ENCODE results near the gene LARP4.

LARP4 gene

DNA sequence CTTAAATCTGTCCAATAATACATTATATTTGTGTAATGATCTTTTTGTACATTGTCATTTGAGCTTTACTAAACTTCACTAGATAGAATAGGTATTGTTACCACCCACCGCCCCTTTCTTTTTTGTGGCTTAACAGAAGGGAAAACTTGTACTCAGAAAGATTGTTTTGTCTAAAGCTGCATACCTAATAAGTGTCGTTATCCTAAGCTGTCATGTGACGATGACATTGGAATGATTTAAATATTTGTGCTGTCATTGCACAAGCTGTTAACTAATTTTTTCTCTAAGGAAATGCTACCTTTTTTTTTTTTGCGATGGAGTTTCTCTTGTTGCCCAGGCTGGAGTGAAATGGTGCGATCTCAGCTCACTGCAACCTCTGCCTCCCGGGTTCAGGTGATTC lies 107.7 kb downstream of the LARP4 start:
- TF ChIP-seq, protein P1, sequence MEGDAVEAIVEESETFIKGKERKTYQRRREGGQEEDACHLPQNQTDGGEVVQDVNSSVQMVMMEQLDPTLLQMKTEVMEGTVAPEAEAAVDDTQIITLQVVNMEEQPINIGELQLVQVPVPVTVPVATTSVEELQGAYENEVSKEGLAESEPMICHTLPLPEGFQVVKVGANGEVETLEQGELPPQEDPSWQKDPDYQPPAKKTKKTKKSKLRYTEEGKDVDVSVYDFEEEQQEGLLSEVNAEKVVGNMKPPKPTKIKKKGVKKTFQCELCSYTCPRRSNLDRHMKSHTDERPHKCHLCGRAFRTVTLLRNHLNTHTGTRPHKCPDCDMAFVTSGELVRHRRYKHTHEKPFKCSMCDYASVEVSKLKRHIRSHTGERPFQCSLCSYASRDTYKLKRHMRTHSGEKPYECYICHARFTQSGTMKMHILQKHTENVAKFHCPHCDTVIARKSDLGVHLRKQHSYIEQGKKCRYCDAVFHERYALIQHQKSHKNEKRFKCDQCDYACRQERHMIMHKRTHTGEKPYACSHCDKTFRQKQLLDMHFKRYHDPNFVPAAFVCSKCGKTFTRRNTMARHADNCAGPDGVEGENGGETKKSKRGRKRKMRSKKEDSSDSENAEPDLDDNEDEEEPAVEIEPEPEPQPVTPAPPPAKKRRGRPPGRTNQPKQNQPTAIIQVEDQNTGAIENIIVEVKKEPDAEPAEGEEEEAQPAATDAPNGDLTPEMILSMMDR (IDR thresholded peaks at IDR 0.05; ENCODE audit: insufficient read depth, low read depth, low read length, missing control alignments): no peak
- no peak overlapping the region for H3K4me3 ChIP-seq (ENCODE audit: low read length)
- DNase-seq (ENCODE audit: low read depth): no peak

DNA sequence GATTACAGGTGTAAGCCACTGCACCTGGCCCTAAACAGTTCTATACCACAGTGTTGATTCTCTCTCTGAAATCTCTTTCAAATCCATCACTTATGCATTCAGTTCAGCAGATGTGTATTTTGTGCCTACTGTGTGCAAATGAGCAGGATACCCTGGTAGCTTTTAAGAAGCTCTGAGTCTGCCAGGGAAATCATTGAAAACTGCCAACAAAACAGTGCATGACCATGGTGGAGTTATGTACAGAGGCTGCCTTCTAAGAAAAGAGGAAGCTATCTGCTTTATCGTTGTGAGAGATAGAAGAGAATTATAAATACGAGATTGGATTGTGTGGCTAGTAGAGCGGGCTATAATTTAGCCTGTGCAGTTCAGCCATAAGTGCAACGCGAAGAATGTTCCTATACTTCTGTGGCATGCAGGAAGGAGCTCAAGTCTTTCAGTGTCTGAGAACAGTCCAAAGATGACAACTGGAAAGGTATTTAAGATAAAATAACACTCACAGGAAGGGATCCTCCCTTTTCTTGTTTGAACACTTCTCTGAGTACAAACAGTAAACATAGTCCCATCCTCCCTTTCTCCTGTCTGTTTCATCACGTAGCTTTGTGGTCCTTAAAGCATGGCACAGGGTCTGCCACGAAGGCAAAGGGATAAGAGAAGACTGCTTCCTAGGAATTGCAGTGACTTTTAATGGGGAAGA lies 108.4 kb downstream of the LARP4 start:
- no peak overlapping the region for H3K4me3 ChIP-seq (ENCODE audit: low read length)
- DNase-seq (ENCODE audit: low read depth): peak; percentile 17
- TF ChIP-seq, protein P1 (IDR thresholded peaks at IDR 0.05; ENCODE audit: insufficient read depth, low read depth, low read length, missing control alignments): no peak

DNA sequence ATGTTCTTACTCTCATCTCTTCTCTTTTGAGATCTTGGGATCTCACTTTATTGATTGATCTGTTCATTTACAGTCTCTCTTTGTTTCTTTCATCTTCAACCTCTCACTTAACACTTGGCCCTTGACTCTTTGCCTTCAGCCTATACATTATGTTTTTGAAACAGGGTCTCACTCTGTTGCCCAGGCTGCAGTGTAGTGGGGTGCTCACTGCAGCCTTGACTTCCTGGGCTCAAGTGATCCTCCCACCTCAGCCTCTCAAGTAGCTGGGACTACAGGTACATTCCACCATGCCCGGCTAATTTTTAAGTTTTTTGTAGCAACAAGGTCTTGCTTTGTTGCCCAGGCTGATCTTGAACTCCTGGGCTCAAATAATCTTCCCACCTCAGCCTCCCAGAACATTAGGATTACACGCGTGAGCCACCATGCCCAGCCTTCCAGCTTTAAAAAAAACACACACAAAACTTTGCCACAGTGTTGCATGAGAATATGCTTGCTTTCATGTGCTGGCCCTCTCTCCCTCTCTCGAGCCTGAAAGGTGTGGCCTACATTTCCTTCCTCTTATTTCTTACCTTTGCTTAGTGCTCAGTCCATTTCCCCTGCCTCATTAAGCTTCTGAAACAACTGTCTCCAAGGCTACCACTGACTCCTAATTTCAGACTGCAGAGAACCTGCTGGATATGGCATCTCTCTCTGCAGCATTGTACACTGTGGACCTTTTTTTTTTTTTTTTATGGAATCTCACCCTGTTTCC lies 114.0 kb downstream of the LARP4 start:
- H3K4me3 ChIP-seq (ENCODE audit: low read length): no peak overlapping the region
- TF ChIP-seq, protein P1 (IDR thresholded peaks at IDR 0.05; ENCODE audit: insufficient read depth, low read depth, low read length, missing control alignments): no peak
- DNase-seq (ENCODE audit: low read depth): no peak

DNA sequence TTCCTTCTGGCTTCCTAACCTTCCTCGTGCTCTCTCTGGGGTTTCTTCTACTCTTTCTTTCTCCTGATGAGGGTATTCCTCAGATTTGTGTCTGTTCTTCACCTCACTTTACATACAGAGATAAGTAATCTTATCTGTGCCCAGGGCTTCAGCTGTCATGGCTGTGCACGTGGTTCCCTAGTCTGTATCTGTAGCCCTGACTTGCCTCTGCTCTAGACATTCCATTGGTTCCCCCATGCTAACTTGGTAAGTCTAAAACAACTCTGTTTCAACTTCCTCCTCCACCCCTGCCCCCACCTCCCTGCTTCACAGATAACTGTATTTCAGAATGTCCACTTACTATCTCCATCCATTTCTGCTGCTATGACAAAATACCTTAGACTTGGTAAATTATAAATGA lies 114.9 kb downstream of the LARP4 start:
- DNase-seq (ENCODE audit: low read depth): no peak

DNA sequence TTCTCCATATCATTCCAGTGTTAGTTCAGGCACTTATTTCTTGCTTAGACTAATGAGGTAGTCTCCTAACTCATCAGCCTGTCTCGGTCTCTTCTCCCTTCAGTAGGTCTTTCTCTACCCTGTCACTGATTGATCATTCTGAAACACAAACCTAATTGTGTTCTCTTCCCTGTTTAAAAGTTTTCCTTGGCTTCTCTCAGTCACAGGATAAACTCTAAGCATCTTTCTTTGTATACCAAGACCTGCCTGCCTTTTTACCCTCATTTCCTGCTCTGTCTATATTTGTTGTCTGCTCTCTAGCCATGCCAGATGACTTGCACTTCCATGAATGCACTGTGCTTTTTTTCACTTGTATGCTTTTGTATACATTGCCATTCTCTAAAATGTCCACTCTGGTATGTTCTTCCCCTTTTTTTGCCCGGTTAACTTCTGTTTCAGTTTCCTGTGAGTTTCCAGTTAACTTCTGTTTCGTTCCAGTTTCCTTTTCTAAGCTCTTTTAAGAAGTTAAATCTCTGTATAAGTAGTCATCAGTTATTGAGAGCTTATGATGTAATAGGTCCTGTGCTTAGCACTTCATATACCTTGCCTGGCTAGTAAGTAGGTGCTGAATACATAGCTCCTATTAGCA lies 116.8 kb downstream of the LARP4 start:
- DNase-seq (ENCODE audit: low read depth): peak; percentile 58
- H3K4me3 ChIP-seq (ENCODE audit: low read length): no peak overlapping the region
- TF ChIP-seq, protein P1 (IDR thresholded peaks at IDR 0.05; ENCODE audit: insufficient read depth, low read depth, low read length, missing control alignments): no peak

More for the DNA sequence above, 114.9 kb downstream of the LARP4 start:
- TF ChIP-seq, protein P1 (IDR thresholded peaks at IDR 0.05; ENCODE audit: insufficient read depth, low read depth, low read length, missing control alignments): no peak
- H3K4me3 ChIP-seq (ENCODE audit: low read length): no peak overlapping the region

DNA sequence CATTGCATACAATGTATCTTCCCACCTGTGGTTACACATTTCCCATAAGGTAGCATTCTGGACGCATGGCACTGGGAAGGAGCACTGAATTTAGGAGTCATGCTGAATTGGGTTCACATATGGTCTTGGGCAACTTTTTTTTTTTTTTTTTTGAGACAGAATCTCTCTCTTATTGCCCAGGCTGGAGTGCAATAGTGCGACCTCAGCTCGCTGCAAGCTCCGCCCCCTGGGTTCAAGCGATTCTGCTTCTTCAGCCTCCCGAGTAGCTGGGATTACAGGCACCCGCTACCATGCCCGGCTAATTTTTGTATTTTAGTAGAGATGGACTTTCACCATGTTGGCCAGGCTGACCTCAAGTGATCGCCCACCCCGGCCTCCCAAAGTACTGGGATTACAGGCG lies 117.4 kb downstream of the LARP4 start:
- TF ChIP-seq, protein P1 (IDR thresholded peaks at IDR 0.05; ENCODE audit: insufficient read depth, low read depth, low read length, missing control alignments): no peak
- no peak overlapping the region for H3K4me3 ChIP-seq (ENCODE audit: low read length)
- DNase-seq (ENCODE audit: low read depth): no peak
